Measurements from ENCODE around the gene AFF3.

The AFF3 gene

GRCh38 chr2:99886418-99886817, 256.0 kb downstream of the AFF3 start:
- no peak for DNase-seq
- intact Hi-C loops (cut with DNase I): no loop called here

DNA sequence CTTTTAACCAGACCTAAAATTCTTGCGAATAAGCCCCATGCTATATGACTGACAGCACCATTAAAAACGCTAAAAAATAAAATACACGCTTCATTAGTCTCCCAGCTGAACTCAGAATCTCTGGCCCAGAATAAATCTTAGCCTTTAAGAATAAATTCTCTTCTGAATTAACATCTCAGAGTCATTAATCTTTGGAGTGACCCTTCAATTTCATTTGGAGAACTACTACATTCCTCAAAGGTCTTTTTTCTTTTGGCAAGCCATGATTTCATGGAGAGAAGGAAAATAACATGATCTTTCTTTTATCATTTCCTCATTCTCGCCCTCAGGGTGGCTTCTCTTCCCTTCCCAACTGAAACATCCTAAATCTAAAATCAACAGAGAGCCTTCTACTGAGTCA, 259.0 kb downstream of the AFF3 start:
- intact Hi-C loops (cut with DNase I): no loop called here
- DNase-seq: no peak

- peak in 29 of 42 donors; percentile 10 to 80 (median 39) for DNase-seq
- intact Hi-C loops (cut with DNase I): no loop called here
These were observed 260.3 kb downstream of the AFF3 start for GRCh38 chr2:99881901-99882591.

- DNase-seq: no peak
- intact Hi-C loops (cut with DNase I): no loop called here
These were observed 261.5 kb downstream of the AFF3 start for GRCh38 chr2:99880964-99881294.

DNA sequence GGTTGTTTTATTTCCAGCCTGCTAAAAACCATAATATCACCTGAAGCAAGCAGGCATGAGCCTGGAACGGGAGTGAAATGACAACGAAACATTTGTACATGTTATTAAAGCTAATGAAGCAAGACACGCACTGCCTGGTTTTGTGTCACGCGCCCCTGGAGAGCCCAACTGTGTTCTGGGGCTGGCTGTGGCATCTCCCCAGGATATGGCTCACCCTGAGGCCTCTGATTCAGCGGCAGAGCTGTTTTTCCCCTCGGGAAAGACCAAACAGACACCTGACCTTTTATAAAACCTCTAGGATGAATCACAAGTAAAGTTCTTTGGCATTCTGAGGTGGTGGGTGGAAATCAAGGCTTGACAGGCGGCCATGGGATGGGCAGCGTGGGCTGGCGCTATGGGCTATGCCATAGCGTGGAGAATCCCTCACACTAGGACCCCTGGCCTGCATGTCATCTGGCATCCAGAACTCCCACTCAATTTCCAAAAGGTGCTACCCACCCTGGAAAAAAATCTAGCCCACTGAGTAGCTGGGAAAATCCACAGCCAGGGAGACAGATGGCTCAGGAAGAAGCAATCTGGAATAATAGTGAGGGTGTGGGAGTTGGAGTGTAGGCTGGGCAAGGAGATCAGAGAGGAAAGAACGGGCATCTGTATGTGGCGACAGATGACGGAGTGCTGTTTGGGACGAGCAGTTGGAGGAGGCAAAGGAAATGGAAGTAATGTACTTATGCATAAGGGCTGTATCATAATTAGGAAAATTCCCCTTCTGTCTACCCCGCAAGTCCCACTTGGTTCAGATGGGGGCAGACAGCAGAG, 262.0 kb downstream of the AFF3 start:
- intact Hi-C loops (cut with DNase I): no loop called here

GRCh38 chr2:99879481-99879880, 262.9 kb downstream of the AFF3 start:
- intact Hi-C loops (cut with DNase I): no loop called here
- DNase-seq: no peak

More for the DNA sequence above, 262.0 kb downstream of the AFF3 start:
- DNase-seq: peak in 9 of 42 donors; percentile 16 to 52 (median 34)

DNA sequence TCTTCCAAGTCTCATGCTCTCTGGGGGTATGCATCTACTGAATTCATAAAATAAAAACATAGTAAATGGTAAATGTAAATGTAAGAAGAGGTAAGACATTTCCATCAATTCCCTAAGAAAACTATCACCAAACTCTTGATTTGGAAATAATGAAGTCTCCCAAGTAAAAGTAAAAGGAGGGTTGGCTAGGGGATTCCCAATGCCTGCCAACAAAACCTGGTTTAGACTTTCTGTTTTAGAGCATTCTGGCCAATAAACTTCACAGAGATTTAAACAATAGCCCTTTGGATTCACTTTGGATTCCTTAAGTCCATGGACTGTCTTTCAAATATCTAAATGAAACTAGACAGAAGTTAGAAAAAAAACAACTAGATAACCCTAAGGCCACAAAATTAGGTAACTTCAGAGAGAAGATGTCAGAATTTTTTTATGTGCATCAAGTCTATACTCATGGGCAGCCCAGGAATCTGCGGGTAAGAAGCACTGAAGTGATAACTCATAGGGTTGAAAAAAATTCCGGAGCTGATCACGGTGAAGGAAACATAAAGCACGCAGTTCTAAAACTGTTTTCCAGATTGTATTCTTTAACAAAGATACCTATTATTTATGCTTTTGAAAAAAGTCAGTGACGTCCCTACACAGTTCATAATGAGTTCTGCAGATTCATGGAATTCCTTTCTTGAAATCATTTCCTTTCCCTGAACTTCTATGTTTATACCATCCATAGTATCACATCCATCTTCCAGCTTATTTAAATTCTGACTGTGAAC, 263.6 kb downstream of the AFF3 start:
- intact Hi-C loops (cut with DNase I): no loop called here
- no peak for DNase-seq

GRCh38 chr2:99877963-99878362, 264.4 kb downstream of the AFF3 start:
- intact Hi-C loops (cut with DNase I): no loop called here

GRCh38 chr2:99876956-99877355, 265.4 kb downstream of the AFF3 start:
- intact Hi-C loops (cut with DNase I): no loop called here
- no peak for DNase-seq

More at GRCh38 chr2:99877963-99878362, 264.4 kb downstream of the AFF3 start:
- no peak for DNase-seq

- DNase-seq: no peak
- intact Hi-C loops (cut with DNase I): no loop called here
These were observed 266.7 kb downstream of the AFF3 start for GRCh38 chr2:99875627-99876201.

- DNase-seq: no peak
- intact Hi-C loops (cut with DNase I): no loop called here
These were observed 274.1 kb downstream of the AFF3 start for GRCh38 chr2:99868260-99868659.

GRCh38 chr2:99867770-99868169, 274.6 kb downstream of the AFF3 start:
- DNase-seq: peak in 3 of 42 donors; percentile 23 to 39 (median 32)
- intact Hi-C loops (cut with DNase I): no loop called here

GRCh38 chr2:99865818-99866676, 276.3 kb downstream of the AFF3 start:
- no peak for DNase-seq
- intact Hi-C loops (cut with DNase I): no loop called here

DNA sequence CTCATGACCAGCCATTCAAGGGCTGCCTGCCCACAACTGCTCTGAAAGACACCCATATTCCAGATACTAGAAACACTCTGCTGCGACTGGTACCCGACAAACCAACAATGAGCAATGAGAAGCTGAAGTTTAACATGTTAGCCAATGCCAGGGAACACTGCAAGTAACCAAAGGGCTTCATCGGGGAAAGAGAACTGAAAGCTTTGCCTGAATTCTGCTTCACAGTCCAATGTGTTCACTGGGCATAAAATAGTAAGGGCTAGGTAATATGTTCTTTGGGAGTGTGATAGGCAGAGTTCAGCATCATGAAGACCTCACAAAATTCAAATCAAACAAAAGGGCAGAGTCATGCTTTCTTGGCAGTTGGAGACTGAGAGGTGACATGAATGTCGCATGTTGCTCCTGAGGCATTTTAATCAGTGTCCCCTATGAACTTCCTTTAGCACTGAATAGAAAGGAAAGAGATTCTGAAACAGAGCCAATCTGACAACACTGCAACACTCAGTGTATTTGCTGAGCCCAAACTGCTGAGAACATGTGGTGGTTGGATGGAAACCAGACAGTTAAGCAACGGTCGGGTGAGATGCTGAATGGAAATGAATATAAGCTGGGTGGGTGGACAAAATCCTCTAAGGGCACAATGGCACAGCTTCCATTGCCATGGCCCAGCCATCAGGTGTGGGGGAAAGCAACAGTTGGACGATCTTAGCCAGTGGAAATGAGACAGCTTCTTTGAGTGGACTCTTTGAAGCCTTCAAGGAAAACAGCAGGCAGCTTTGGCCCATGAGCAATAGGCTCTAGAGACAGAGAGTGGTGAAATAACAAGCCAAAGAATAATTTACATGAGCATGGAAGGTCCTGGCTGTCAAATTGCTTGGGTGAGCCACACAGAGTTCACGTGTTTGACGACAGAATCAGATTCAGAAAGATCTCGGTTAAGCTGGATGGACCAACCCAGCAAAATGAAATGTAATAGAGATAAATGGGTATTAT, 277.5 kb downstream of the AFF3 start:
- intact Hi-C loops (cut with DNase I): no loop called here
- DNase-seq: peak in 1 of 42 donors; percentile 3

DNA sequence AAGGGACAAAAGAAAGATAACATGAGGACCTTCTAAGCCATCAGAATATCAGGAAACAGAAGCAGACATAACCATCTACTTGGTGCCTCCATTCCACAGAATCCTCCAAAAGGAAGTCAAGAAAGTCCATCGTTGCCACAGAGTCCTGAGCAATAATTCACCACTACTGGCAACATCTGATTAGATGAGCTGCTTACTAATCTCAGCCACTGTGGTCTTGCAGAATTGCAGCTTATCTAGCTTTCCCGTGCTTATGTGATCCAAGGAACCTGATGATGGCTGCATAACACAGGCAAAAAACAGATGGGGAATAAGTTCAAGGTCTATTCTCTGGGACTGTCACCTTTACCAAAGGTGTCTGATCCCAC, 278.5 kb downstream of the AFF3 start:
- no peak for DNase-seq
- intact Hi-C loops (cut with DNase I): no loop called here

DNA sequence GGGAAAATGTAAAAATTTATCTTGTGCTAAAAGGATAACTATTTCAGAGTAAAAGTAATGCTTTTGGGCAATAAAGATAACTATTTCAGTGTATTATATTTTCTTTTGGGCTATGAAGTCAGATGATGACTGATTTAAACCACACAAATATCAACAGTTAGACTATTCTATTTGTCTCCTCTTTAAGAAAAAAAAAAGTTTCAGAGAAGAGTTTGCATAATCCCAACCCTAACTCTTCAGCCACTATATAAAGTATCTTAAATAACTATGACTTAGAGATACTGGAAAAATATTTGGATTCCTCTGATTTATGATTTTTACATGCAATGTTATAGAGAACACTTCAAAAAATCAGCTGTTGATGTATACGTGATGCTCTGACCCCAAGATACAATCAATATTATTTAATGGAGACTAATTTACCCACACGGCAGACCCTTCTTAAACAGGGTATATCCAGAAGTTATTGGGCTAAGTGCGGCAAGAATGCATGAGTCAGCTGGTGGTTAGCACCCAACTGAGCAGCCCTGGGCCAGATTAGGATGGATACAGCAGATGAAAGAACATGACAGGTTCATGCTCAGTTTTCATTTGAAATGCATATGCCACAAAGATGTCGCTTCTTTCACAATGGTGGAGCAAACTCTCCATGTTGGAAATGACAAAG, 279.0 kb downstream of the AFF3 start:
- intact Hi-C loops (cut with DNase I): no loop called here
- DNase-seq: no peak

- intact Hi-C loops (cut with DNase I): no loop called here
- no peak for DNase-seq
These were observed 279.8 kb downstream of the AFF3 start for GRCh38 chr2:99862566-99862965.
